Urinary bladder (tissue), 4 donors: ENCODE results near the gene CENPN. TPM values are rescaled to one million over a fixed set of nuclear protein-coding genes. Genes with fewer than 3 reads are reported as not detected.

ENCODE experiments used
- DNase-seq: peaks from one replicate; pipeline ENCODE4 v3.0.0-alpha.2; 2015; ENCODE audit errors: extremely low spot score
- H3K27ac ChIP-seq: one replicate; pipeline ENCODE4 v1.5.1; 2013; ENCODE audit warnings: low read depth, mild to moderate bottlenecking, moderate library complexity
- H3K36me3 ChIP-seq: one replicate; pipeline ENCODE4 v1.6.1; 2013; ENCODE audit warnings: mild to moderate bottlenecking, moderate library complexity; ENCODE audit not compliant: insufficient read depth
- H3K4me1 ChIP-seq: one replicate; pipeline ENCODE4 v1.6.1; 2013; ENCODE audit warnings: mild to moderate bottlenecking, moderate library complexity; ENCODE audit not compliant: insufficient read depth
- H3K4me3 ChIP-seq: one replicate; pipeline ENCODE4 v1.5.1; 2013; ENCODE audit warnings: low read depth, low read length
- WGBS: extraction: QIAGEN DNeasy Blood & Tissue Kit; methylation state at CpG from one replicate; pipeline ENCODE4 v1.1.7; 2013; 5-methylcytosine and 5-hydroxymethylcytosine counted together
- polyA plus RNA-seq: library from polyadenylated mRNA; stranded (reverse); fragments of 200-250 nt; gene quantifications from one replicate; pipeline ENCODE4 v1.2.3, GENCODE V29; 2013
- total RNA-seq: library from RNA; depleted of rRNA; stranded (reverse); fragments of >200 nt; gene quantifications from one replicate; pipeline ENCODE4 v1.2.3, GENCODE V29; 2014
- donor health status: healthy with polysubstance abuse.
- donor health status: healthy.

Gene CENPN
- total and polyA plus RNA-seq, 2 donors = 3.4 to 37.5 TPM

- Histone ChIP-seq H3K4me1 (no peaks in the 10 kb centered on the region), H3K36me3 (no peaks in the 10 kb centered on the region), H3K27ac (no peak overlapping the region), H3K4me3 (no peak overlapping the region)
- 73% methylated on average over 4 of the region's 4 CpGs for WGBS
- DNase-seq = no peak
Observed at GRCh38 chr16:80982646-80983045, 24.4 kb upstream of the CENPN start.

DNA sequence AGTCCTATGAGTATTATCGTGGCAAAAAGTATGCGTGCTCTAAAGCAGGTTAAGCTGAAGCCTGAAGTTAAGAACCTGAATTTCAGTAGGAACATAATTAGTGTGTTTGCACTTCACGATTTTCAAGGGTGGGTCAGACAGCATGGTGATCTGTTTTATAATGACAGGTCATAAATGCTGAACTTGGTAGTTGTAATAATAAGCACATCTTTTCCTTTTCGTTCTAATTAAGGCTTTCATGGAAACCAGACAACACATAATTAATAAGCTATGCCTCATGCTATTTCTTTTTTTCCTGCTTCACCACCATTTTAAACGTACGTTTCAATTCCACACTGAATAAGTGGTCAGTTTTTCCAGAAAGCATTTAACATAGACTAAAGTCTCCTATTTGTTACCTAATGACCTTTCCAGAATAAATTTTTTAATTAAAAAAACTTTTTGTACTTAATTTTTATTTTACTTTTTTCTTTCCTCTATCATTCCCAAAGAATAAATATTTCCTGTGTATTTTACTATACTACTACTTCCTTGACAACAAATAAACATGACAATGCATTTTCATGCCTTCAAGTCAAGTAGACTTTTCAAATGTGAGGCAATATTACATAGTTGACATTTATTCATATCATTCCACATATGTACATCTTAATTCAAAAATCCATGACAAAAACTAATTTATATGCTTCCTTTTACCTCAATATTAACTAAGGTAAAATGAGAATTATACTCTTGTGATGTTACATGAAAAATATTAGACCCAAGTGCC lies 22.7 kb upstream of the CENPN start:
- 93% methylated on average over 6 of the region's 6 CpGs for WGBS
- no peak for DNase-seq
- no peak overlapping the region for H3K27ac ChIP-seq

GRCh38 chr16:80985611-80986010 lies 21.4 kb upstream of the CENPN start:
- Histone ChIP-seq H3K4me1 (no peaks in the 10 kb centered on the region), H3K4me3 (no peak overlapping the region), H3K27ac (no peak overlapping the region), H3K36me3 (no peaks in the 10 kb centered on the region)
- no peak for DNase-seq
- WGBS = 67% methylated on average over 2 of the region's 2 CpGs

More for the DNA sequence above, 22.7 kb upstream of the CENPN start:
- Histone ChIP-seq H3K36me3 (no peaks in the 10 kb centered on the region), H3K4me3 (no peak overlapping the region), H3K4me1 (no peaks in the 10 kb centered on the region)

DNA sequence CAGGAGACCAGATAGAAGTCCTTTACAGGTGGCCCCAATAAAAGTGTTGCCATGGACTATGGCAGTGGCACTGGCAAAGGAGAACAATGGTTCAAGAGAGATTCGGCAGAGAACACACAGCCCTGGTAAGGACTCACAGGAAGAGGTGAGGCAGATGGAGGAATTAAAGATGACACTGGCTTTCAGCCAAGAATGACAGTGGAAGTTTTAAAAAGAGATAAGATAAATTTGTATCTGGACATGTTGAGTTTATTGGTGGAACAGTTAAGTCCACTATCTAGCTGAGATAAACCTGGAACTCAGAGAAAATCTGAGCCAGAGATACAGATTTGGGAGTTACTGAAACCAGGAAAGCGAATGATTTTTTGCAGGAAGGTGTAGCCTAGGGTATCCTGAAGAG lies 20.5 kb upstream of the CENPN start:
- WGBS = 39% methylated on average over 2 of the region's 2 CpGs
- H3K4me3 ChIP-seq = no peak overlapping the region

GRCh38 chr16:80988756-80989155 lies 18.3 kb upstream of the CENPN start:
- DNase-seq = no peak
- WGBS = 72% methylated on average over 7 of the region's 7 CpGs
- H3K27ac ChIP-seq = no peak overlapping the region
- H3K4me3 ChIP-seq = no peak overlapping the region
- H3K4me1 ChIP-seq = no peaks in the 10 kb centered on the region
- no peaks in the 10 kb centered on the region for H3K36me3 ChIP-seq

More for the DNA sequence above, 20.5 kb upstream of the CENPN start:
- H3K27ac ChIP-seq = peak overlapping the region; percentile 38
- no peak for DNase-seq
- no peaks in the 10 kb centered on the region for H3K36me3 ChIP-seq
- no peaks in the 10 kb centered on the region for H3K4me1 ChIP-seq

GRCh38 chr16:80989801-80990200 lies 17.2 kb upstream of the CENPN start:
- Histone ChIP-seq H3K4me1 (no peaks in the 10 kb centered on the region), H3K36me3 (no peaks in the 10 kb centered on the region), H3K27ac (no peak overlapping the region), H3K4me3 (no peak overlapping the region)
- no peak for DNase-seq
- 31% methylated on average over 2 of the region's 2 CpGs for WGBS

DNA sequence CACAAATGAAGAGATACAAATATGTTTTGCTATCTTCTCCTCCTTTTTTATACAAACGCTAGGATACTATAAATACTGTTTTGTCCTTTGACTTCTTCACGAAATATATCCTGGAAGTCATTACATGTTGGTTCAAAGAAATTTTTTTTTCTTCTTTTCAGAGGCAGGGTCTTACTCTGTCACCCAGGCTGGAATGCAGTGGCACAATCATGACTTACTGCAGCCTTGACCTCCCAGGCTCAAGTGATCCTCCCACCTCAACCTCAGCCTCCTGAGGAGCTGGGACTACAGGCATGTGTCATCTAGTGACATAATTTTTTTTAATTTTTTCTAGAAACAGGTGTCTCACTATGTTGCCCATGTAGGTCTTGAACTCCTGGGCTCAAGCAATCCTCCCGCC lies 16.4 kb upstream of the CENPN start:
- no peaks in the 10 kb centered on the region for H3K36me3 ChIP-seq
- 95% methylated on average over 3 of the region's 3 CpGs for WGBS
- no peak overlapping the region for H3K27ac ChIP-seq
- H3K4me1 ChIP-seq = no peaks in the 10 kb centered on the region
- no peak overlapping the region for H3K4me3 ChIP-seq
- no peak for DNase-seq

DNA sequence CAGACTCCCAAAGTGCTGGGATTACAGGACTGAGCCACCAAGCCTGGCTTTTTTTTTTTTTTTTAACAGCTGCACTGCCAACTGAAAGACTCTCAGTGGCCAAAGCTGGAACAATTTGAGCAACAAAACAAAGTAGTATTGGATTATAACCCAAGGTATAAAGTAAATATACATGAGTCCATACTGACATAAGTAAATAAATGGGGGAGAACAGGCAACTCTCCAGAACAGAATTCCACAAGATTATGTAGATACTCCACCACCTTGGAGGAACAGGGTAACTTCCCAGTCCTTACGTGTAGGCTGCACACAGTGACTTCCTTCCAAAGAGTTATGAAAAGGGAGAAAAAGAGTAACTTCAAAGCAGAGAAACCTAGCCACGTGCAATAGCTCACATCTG lies 16.0 kb upstream of the CENPN start:
- H3K4me1 ChIP-seq = no peaks in the 10 kb centered on the region
- no peak for DNase-seq
- 87% methylated on average over 2 of the region's 2 CpGs for WGBS
- no peak overlapping the region for H3K27ac ChIP-seq
- no peak overlapping the region for H3K4me3 ChIP-seq
- no peaks in the 10 kb centered on the region for H3K36me3 ChIP-seq

DNA sequence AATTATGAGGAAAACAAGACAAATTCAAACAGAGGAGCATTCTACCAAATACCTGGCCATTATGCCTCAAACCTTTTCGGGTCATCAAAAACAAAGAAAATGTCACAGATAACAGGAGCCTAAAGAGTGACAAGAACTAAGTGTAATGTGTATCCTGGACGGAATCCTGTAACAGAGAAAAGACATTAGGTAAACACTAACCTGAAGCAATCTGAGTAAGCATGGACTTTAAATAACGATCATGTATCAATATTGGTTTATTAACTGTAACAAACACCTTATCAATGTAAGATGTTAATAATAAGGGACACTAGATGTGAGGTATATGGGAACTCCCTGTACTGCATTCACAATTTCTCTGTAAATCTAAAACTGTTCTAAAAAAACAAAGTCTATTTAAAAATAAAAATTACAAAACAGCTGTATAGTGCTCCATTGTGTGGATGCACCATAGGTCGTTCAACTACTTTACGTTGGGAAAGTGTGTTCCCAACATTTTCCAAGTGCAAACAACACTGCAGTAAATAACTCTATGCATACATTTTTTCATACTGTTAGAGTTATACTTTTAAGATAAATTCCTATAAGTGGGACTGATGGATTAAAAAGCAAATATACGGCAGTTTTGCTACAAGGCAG lies 15.1 kb upstream of the CENPN start:
- H3K4me1 ChIP-seq = no peaks in the 10 kb centered on the region
- no peak for DNase-seq
- no peak overlapping the region for H3K4me3 ChIP-seq
- no peaks in the 10 kb centered on the region for H3K36me3 ChIP-seq
- H3K27ac ChIP-seq = no peak overlapping the region
- WGBS = 64% methylated on average over 6 of the region's 6 CpGs

GRCh38 chr16:80992676-80993293 lies 14.2 kb upstream of the CENPN start:
- WGBS = 53% methylated on average over 3 of the region's 3 CpGs

DNA sequence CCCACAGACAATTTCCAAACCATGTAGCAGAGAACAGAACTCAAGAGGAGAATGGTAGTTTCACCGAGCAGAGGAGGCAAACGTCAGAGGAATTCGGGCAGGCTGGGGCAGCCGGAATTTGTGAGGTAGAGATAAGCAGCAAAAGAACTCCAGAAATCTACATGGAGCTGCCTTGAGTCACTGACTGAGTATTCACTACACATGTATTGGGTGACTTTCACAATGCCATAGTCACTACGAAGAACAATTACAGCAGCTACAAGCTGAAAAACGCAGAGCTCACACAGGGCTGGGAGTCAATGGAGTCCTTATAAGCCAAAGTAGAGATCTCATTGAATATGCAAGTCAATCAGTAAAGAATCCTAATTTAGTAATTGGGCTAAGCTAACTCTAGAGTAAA lies 13.7 kb upstream of the CENPN start:
- no peak overlapping the region for H3K27ac ChIP-seq
- no peaks in the 10 kb centered on the region for H3K4me1 ChIP-seq
- no peak for DNase-seq
- H3K36me3 ChIP-seq = no peaks in the 10 kb centered on the region
- 55% methylated on average over 6 of the region's 6 CpGs for WGBS
- no peak overlapping the region for H3K4me3 ChIP-seq

More at GRCh38 chr16:80992676-80993293, 14.2 kb upstream of the CENPN start:
- no peak overlapping the region for H3K27ac ChIP-seq
- H3K4me3 ChIP-seq = no peak overlapping the region
- H3K36me3 ChIP-seq = no peaks in the 10 kb centered on the region
- no peaks in the 10 kb centered on the region for H3K4me1 ChIP-seq
- no peak for DNase-seq

GRCh38 chr16:80993834-80994233 lies 13.2 kb upstream of the CENPN start:
- DNase-seq = no peak
- H3K27ac ChIP-seq = no peak overlapping the region
- H3K4me3 ChIP-seq = no peak overlapping the region

GRCh38 chr16:80994451-80994850 lies 12.6 kb upstream of the CENPN start:
- no peak overlapping the region for H3K27ac ChIP-seq
- no peak for DNase-seq

More at GRCh38 chr16:80993834-80994233, 13.2 kb upstream of the CENPN start:
- Histone ChIP-seq H3K4me1 (no peaks in the 10 kb centered on the region), H3K36me3 (no peaks in the 10 kb centered on the region)

GRCh38 chr16:80996688-80997138 lies 10.3 kb upstream of the CENPN start:
- H3K27ac ChIP-seq = no peak overlapping the region
- 40% methylated on average over 4 of the region's 4 CpGs for WGBS
- no peak for DNase-seq

More at GRCh38 chr16:80994451-80994850, 12.6 kb upstream of the CENPN start:
- Histone ChIP-seq H3K4me3 (no peak overlapping the region), H3K4me1 (no peaks in the 10 kb centered on the region), H3K36me3 (no peaks in the 10 kb centered on the region)

More at GRCh38 chr16:80996688-80997138, 10.3 kb upstream of the CENPN start:
- Histone ChIP-seq H3K4me1 (no peaks in the 10 kb centered on the region), H3K36me3 (no peaks in the 10 kb centered on the region), H3K4me3 (no peak overlapping the region)
